K562 (cell line): ENCODE results near the gene NPIPB2. TPM values are rescaled to one million over a fixed set of nuclear protein-coding genes. Genes with fewer than 3 reads are reported as not detected.
A peak's percentile ranks its signal among the peaks of the same experiment; 100 is the strongest.

ENCODE experiments used
- ATAC-seq: fragments of 200-7000 bp; cut with Tn5 transposase; 3 replicates; pipeline ENCODE4 v1.9.1; 2020; ENCODE audit warnings: moderate library complexity
- BruUV-seq: library from RNA; stranded (reverse); fragments of 400-500 nt; replicated peaks from 2 replicates; lab custom pipeline; 2021; lab: Mats Ljungman, UMichigan
- CTCF ChIA-PET: fragments of 300-600 bp; formaldehyde crosslinking; extraction: SDS; loops from one replicate; lab custom pipeline; 2021; ENCODE audit warnings: low intra/inter-chr PET ratio; lab: Yijun Ruan, JAX
- POLR2A ChIA-PET: fragments of 300-600, 350-650 bp; sonication (Branson Sonifier 250); formaldehyde crosslinking; extraction: SDS; loops from one replicate; lab custom pipeline; 2021; ENCODE audit warnings: antibody characterized with exemption, inconsistent platforms; lab: Yijun Ruan, JAX
- DNase-seq, 4 experiments: peaks; one replicate each; pipeline versions ENCODE4 v3.0.0 to v3.0.0-alpha.2; 2011 to 2018; ENCODE audit warnings: low spot score in 3 of 4, mixed read lengths in 3 of 4; ENCODE audit errors: extremely low read depth in 1 of 4
- FAIRE-seq: peaks from 2 replicates; lab custom pipeline; 2011; peaks lifted over from hg19 to GRCh38; lab: Jason Lieb, UNC
- H2AFZ ChIP-seq: 2 replicates; pipeline ENCODE4 v1.6.0; 2011; ENCODE audit warnings: low read depth, low read length, control low read depth, inconsistent platforms
- H3K27ac ChIP-seq: fragments of 200-600 bp; 3 replicates; pipeline ENCODE4 v1.8.0; 2011; ENCODE audit warnings: low read depth, mild to moderate bottlenecking, control low read depth, inconsistent platforms, low read length, moderate library complexity, mixed read lengths; ENCODE audit errors: extremely low read depth
- H3K27me3 ChIP-seq, 2 experiments: fragments of 300-600 bp in 1 of 2; 2 replicates in 1 of 2; 3 replicates in 1 of 2; pipeline versions ENCODE4 v1.6.0 to v1.8.0; 2011; ENCODE audit warnings: inconsistent platforms in 2 of 2, low read length in 2 of 2, mild to moderate bottlenecking in 1 of 2, mixed read lengths in 1 of 2, moderate library complexity in 1 of 2; ENCODE audit not compliant: control insufficient read depth in 2 of 2, insufficient read depth in 2 of 2
- H3K36me3 ChIP-seq: fragments of 300-600 bp; 3 replicates; pipeline ENCODE4 v1.8.0; 2011; ENCODE audit warnings: mild to moderate bottlenecking, low read length, inconsistent platforms; ENCODE audit not compliant: control insufficient read depth, insufficient read depth
- H3K4me1 ChIP-seq, 2 experiments: fragments of 200-600 bp in 1 of 2; replicated peaks in 1 of 2; 2 replicates in 1 of 2; 3 replicates in 1 of 2; pipeline versions ENCODE4 v1.5.1 to v1.8.0; 2011; ENCODE audit warnings: inconsistent platforms in 2 of 2, low read length in 2 of 2, mild to moderate bottlenecking in 1 of 2, mixed read lengths in 1 of 2, moderate library complexity in 1 of 2; ENCODE audit not compliant: control insufficient read depth in 2 of 2, insufficient read depth in 2 of 2
- H3K4me2 ChIP-seq: 2 replicates; pipeline ENCODE4 v1.6.1; 2011; ENCODE audit warnings: low read length, control low read depth, inconsistent platforms, mixed read lengths; ENCODE audit not compliant: insufficient read depth
- H3K4me3 ChIP-seq: fragments of 200-600 bp; sonication (generic), shearing (Covaris generic); 2 replicates; pipeline ENCODE4 v1.5.1; 2016; ENCODE audit warnings: control low read depth, inconsistent platforms
- H3K79me2 ChIP-seq: fragments of 200-600 bp; 3 replicates; pipeline ENCODE4 v1.8.0; 2011; ENCODE audit warnings: low read length, inconsistent platforms; ENCODE audit not compliant: control insufficient read depth, insufficient read depth
- H3K9ac ChIP-seq, 2 experiments: 2 replicates each; pipeline versions ENCODE4 v1.6.0 to v1.6.1; 2011; ENCODE audit warnings: low read depth in 2 of 2, low read length in 2 of 2, control low read depth in 1 of 2, inconsistent platforms in 1 of 2, mild to moderate bottlenecking in 1 of 2, mixed read lengths in 1 of 2; ENCODE audit not compliant: insufficient read depth in 1 of 2
- H3K9me1 ChIP-seq: one replicate; pipeline ENCODE4 v1.6.0; 2011; ENCODE audit warnings: inconsistent platforms, mild to moderate bottlenecking, low read length, moderate library complexity; ENCODE audit not compliant: control insufficient read depth, insufficient read depth
- H3K9me3 ChIP-seq: replicated peaks from 2 replicates; pipeline ENCODE4 v1.5.1; 2011; ENCODE audit warnings: low read depth, low read length, inconsistent platforms; ENCODE audit not compliant: control insufficient read depth, insufficient read depth
- H4K20me1 ChIP-seq: replicated peaks from 2 replicates; pipeline ENCODE4 v1.6.1; 2011; ENCODE audit warnings: low read length, inconsistent platforms, mixed read lengths; ENCODE audit not compliant: control insufficient read depth, insufficient read depth
- BDP1 ChIP-seq: IDR thresholded peaks from 3 replicates; pipeline ENCODE4 v1.6.1; 2011; ENCODE audit not compliant: insufficient read length, insufficient read depth
- C11orf30 ChIP-seq: fragments of 450-650 bp; IDR thresholded peaks from 2 replicates; pipeline ENCODE4 v1.6.1; 2016; ENCODE audit warnings: low read depth, mild to moderate bottlenecking
- CAMTA2 ChIP-seq: fragments of 250-450 bp; sonication (Bioruptor Pico); conservative IDR thresholded peaks from 2 replicates; pipeline ENCODE4 v1.5.1; 2022
- JUN ChIP-seq, 2 experiments: sonication (generic) in 1 of 2; formaldehyde crosslinking in 1 of 2; IDR thresholded peaks; 2 replicates each; pipeline versions ENCODE4 v1.6.1 to v1.8.0; 2012 to 2022; ENCODE audit warnings: borderline replicate concordance in 2 of 2, mild to moderate bottlenecking in 2 of 2, improper control_type of control experiment in 1 of 2, low read depth in 1 of 2, low read length in 1 of 2, missing genetic modification reagents in 1 of 2
- L3MBTL2 ChIP-seq: fragments of 450-650 bp; IDR thresholded peaks from 2 replicates; pipeline ENCODE4 v1.6.1; 2016; ENCODE audit warnings: mild to moderate bottlenecking, moderate library complexity
- MTA1 ChIP-seq: fragments of 450-650 bp; IDR thresholded peaks from 2 replicates; pipeline ENCODE4 v1.6.1; 2017; ENCODE audit warnings: borderline replicate concordance
- NUFIP1 ChIP-seq: fragments of 450-650 bp; IDR thresholded peaks from 2 replicates; pipeline ENCODE4 v1.6.1; 2018; ENCODE audit not compliant: partially characterized antibody
- PKNOX1 ChIP-seq: fragments of 450-650 bp; IDR thresholded peaks from 2 replicates; pipeline ENCODE4 v1.6.1; 2016
- PRMT5 ChIP-seq: sonication (generic); formaldehyde crosslinking; IDR thresholded peaks from 2 replicates; pipeline ENCODE4 v1.5.0; 2020; ENCODE audit warnings: missing genetic modification reagents
- SMAD1 ChIP-seq: fragments of 150-350 bp; IDR thresholded peaks from 2 replicates; pipeline ENCODE4 v1.6.1; 2014; ENCODE audit warnings: low read length, low read depth; ENCODE audit not compliant: partially characterized antibody
- SP2 ChIP-seq: IDR thresholded peaks from 2 replicates; pipeline ENCODE4 v1.6.1; 2011; ENCODE audit warnings: mild to moderate bottlenecking, low read depth, low read length, moderate library complexity; ENCODE audit not compliant: poor library complexity, severe bottlenecking; ENCODE audit errors: extremely low read depth
- TFAM ChIP-seq: fragments of 250-450 bp; sonication (Bioruptor Pico); conservative IDR thresholded peaks from 2 replicates; pipeline ENCODE4 v1.5.0; 2021; ENCODE audit warnings: mild to moderate bottlenecking, moderate library complexity
- ZBTB33 ChIP-seq: sonication (generic); formaldehyde crosslinking; IDR thresholded peaks from 2 replicates; pipeline ENCODE4 v1.8.1; 2023; ENCODE audit warnings: mild to moderate bottlenecking, missing genetic modification reagents
- ZFX ChIP-seq: sonication (generic); formaldehyde crosslinking; IDR thresholded peaks from 2 replicates; pipeline ENCODE4 v1.8.0; 2022; ENCODE audit warnings: mild to moderate bottlenecking, missing genetic modification reagents, moderate library complexity
- WGBS: fragments of 100-300 bp; shearing (Covaris generic); methylation state at CpG from one replicate; pipeline ENCODE4 v1.1.6; 2016; ENCODE audit warnings: low coverage, mixed read lengths; ENCODE audit not compliant: insufficient coverage; ENCODE audit errors: missing lambda C conversion rate; 5-methylcytosine and 5-hydroxymethylcytosine counted together
- in situ Hi-C: fragments of 300-500 bp; cut with MboI; formaldehyde crosslinking; loops from 4 replicates; pipeline ENCODE4 v1.15.0; 2018; ENCODE audit warnings: inconsistent platforms, mixed read lengths
- intact Hi-C: fragments of 100-400 bp; cut with micrococcal nuclease; formaldehyde crosslinking; loops from 2 replicates; pipeline ENCODE4 v1.14.2; 2022
- polyA plus RNA-seq, 8 experiments: library from polyadenylated mRNA; depleted of rRNA in 4 of 8; stranded (reverse) in 5 of 8; unstranded in 3 of 8; fragments of >200 nt; fragmentation: Nextera tagmentation in 2 of 8; fragmentation: Illumina TruSeq in 1 of 8; extraction: Ambion mirVana in 2 of 8; extraction: Trizol in 1 of 8; gene quantifications; 2 replicates each; pipeline versions ENCODE4 v1.2.1 to v1.2.3, GENCODE V29; 2011 to 2014; ENCODE audit warnings: inconsistent platforms in 1 of 8, missing spikeins in 1 of 8
- total RNA-seq, 7 experiments: library from RNA; depleted of rRNA in 6 of 7; stranded (reverse); fragments of >200 nt in 6 of 7; fragmentation: Illumina TruSeq in 2 of 7; extraction: Trizol in 2 of 7; gene quantifications; 2 replicates each; pipeline versions ENCODE4 v1.2.1 to v1.2.3, GENCODE V29; 2011 to 2021; ENCODE audit warnings: low replicate concordance in 1 of 7
- TF ChIP-seq, protein P1 (sequence below), 2 experiments: fragments of 250-450 bp in 1 of 2; fragments of 450-650 bp in 1 of 2; sonication (Bioruptor Pico) in 1 of 2; IDR thresholded peaks; 2 replicates each; pipeline versions ENCODE4 v1.6.1 to v1.8.0; 2016 to 2021; ENCODE audit warnings: mild to moderate bottlenecking in 2 of 2, moderate library complexity in 2 of 2, missing compliant biosample characterization in 1 of 2, missing genetic modification characterization in 1 of 2
- TF ChIP-seq, protein P2 (sequence below), 3 experiments: IDR thresholded peaks in 2 of 3; conservative IDR thresholded peaks in 1 of 3; 2 replicates each; pipeline ENCODE4 v1.5.1; 2011 to 2012; ENCODE audit warnings: low read length in 3 of 3, mild to moderate bottlenecking in 3 of 3, control low read depth in 2 of 3, improper control_type of control experiment in 1 of 3, inconsistent platforms in 1 of 3, low read depth in 1 of 3, mixed read lengths in 1 of 3, moderate library complexity in 1 of 3; ENCODE audit not compliant: insufficient read depth in 2 of 3

Gene NPIPB2
- total and polyA plus RNA-seq, 9 of the 15 experiments (the other 6 are each of a cell fraction or from before 2014, with no cell fraction given) = 0.21 to 2.9 (median 1.6) TPM; not detected in 1

DNA sequence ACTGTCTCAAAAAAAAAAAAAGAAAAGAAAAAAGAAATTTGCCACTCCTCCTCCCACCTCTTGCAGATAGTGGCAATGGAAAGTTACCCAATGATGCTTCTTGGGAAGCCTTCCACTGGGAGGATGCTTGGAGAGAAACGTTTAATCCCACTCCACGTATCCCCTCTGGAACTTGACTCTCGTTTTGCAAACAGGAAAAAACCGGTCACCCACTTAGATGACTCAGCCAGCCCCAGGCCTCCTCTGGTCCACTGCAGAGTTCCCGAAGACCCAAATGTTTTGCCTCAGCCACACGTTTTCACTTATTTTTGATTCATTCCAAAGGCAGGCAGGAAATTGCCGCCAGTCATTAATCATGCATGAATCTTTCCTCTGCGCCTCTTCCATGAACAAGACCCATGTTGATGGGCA is 13.9 kb upstream of the NPIPB2 start:
- H3K9me1 ChIP-seq = no peaks in the 10 kb centered on the region
- H3K79me2 ChIP-seq = no peaks in the 10 kb centered on the region
- H3K9me3 ChIP-seq = no peaks in the 10 kb centered on the region
- H2AFZ ChIP-seq = peak overlapping the region; percentile 60
- no peak overlapping the region for H3K9ac ChIP-seq
- POLR2A ChIA-PET = no interaction called here
- ATAC-seq = peak; percentile 49
- CTCF ChIA-PET = no interaction called here
- no peak overlapping the region for H3K4me3 ChIP-seq
- DNase-seq = peak in 1 of 4 experiments; percentile 30
- H3K36me3 ChIP-seq = no peaks in the 10 kb centered on the region
- in situ Hi-C loops (no loop called here), intact Hi-C loops (no loop called here)
- H3K4me2 ChIP-seq = peak overlapping the region; percentile 50
- no peak overlapping the region for H3K27ac ChIP-seq
- no peaks in the 10 kb centered on the region for H3K27me3 ChIP-seq
- no peaks in the 10 kb centered on the region for H4K20me1 ChIP-seq
- no TSS peak for BruUV-seq
- peaks cover 0 to 7% of the 10 kb centered on the region in 2 experiments; a peak in 2 of 5 replicates for H3K4me1 ChIP-seq
- FAIRE-seq = peak; percentile 26
- WGBS = 13% methylated on average over 8 of the region's 8 CpGs
- TF ChIP-seq MTA1 (no peak), ZFX (no peak), L3MBTL2 (peak; percentile 31; the same call in 1 of the 2 replicates), CAMTA2 (CRISPR knock-in tag) (no peak), BDP1 (no peak), JUN (IDR thresholded peaks at IDR 0.05; ENCODE audit: borderline replicate concordance, low read depth, low read length) (peak; percentile 57; the same call in 1 of the 2 replicates), JUN (CRISPR knock-in tag; IDR thresholded peaks at IDR 0.05; ENCODE audit: borderline replicate concordance) (no peak), PRMT5 (no peak), ZBTB33 (no peak), NUFIP1 (no peak), SP2 (no peak), C11orf30 (0 out of 2 replicates have a peak, but pooled peaks have one; percentile 12), SMAD1 (no peak), TFAM (CRISPR knock-in tag) (no peak), PKNOX1 (peak; percentile 40; the same call in 1 of the 2 replicates)
- TF ChIP-seq, protein P1, sequence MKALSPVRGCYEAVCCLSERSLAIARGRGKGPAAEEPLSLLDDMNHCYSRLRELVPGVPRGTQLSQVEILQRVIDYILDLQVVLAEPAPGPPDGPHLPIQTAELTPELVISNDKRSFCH (CRISPR knock-in tag; IDR thresholded peaks at IDR 0.05) = no peak
- TF ChIP-seq, protein P1 (tag; IDR thresholded peaks at IDR 0.05) = no peak
- TF ChIP-seq, protein P2, sequence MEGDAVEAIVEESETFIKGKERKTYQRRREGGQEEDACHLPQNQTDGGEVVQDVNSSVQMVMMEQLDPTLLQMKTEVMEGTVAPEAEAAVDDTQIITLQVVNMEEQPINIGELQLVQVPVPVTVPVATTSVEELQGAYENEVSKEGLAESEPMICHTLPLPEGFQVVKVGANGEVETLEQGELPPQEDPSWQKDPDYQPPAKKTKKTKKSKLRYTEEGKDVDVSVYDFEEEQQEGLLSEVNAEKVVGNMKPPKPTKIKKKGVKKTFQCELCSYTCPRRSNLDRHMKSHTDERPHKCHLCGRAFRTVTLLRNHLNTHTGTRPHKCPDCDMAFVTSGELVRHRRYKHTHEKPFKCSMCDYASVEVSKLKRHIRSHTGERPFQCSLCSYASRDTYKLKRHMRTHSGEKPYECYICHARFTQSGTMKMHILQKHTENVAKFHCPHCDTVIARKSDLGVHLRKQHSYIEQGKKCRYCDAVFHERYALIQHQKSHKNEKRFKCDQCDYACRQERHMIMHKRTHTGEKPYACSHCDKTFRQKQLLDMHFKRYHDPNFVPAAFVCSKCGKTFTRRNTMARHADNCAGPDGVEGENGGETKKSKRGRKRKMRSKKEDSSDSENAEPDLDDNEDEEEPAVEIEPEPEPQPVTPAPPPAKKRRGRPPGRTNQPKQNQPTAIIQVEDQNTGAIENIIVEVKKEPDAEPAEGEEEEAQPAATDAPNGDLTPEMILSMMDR (IDR thresholded peaks at IDR 0.05 in 2 of 3, conservative IDR thresholded peaks at IDR 0.05 in 1 of 3; ENCODE audit: insufficient read depth in 2 of 3, low read depth in 1 of 3, low read length in 3 of 3) = no peak
